HEK293 (cell line): ENCODE measurements around the gene ANKEF1.

ENCODE experiments used
- CTCF ChIA-PET: fragments of 350-600 bp; formaldehyde crosslinking; extraction: SDS; loops from one replicate; lab custom pipeline; 2021; ENCODE audit warnings: antibody characterized with exemption; lab: Yijun Ruan, JAX
- POLR2A ChIA-PET: fragments of 300-600 bp; formaldehyde crosslinking; extraction: SDS; loops from one replicate; lab custom pipeline; 2020; ENCODE audit warnings: antibody characterized with exemption, inconsistent platforms; lab: Yijun Ruan, JAX
- H3K27ac ChIP-seq: fragments of 200-500 bp; sonication (Bioruptor generic); 2 replicates; pipeline ENCODE4 v1.5.1; 2014; ENCODE audit warnings: low read depth, low read length, control low read depth, inconsistent platforms; ENCODE audit errors: extremely low read depth
- H3K36me3 ChIP-seq, 2 experiments: fragments of 200-500 bp in 1 of 2; sonication (Bioruptor generic) in 1 of 2; 1 replicate in 1 of 2; 2 replicates in 1 of 2; pipeline ENCODE4 v1.5.1; 2014 to 2017; ENCODE audit warnings: inconsistent platforms in 2 of 2, low read length in 2 of 2; ENCODE audit not compliant: control insufficient read depth in 2 of 2, insufficient read depth in 1 of 2
- H3K4me1 ChIP-seq: fragments of 200-500 bp; sonication (Bioruptor generic); 2 replicates; pipeline ENCODE4 v1.5.1; 2014; ENCODE audit warnings: mild to moderate bottlenecking, low read length, inconsistent platforms; ENCODE audit not compliant: control insufficient read depth, insufficient read depth
- H3K4me3 ChIP-seq: 2 replicates; pipeline ENCODE4 v1.5.1; 2011; ENCODE audit warnings: low read depth, mild to moderate bottlenecking, control low read depth, low read length, moderate library complexity
- H3K9me3 ChIP-seq: fragments of 200-500 bp; sonication (Bioruptor generic); 2 replicates; pipeline ENCODE4 v1.5.1; 2014; ENCODE audit warnings: low read depth, low read length, inconsistent platforms; ENCODE audit not compliant: control insufficient read depth, insufficient read depth
- AEBP2 ChIP-seq: fragments of 450-650 bp; formaldehyde crosslinking; IDR thresholded peaks from 2 replicates; pipeline ENCODE4 v1.5.1; 2016; ENCODE audit warnings: missing biosample characterization, missing genetic modification characterization, borderline replicate concordance
- GLI2 ChIP-seq: fragments of 450-650 bp; formaldehyde crosslinking; IDR thresholded peaks from 2 replicates; pipeline ENCODE4; 2017; ENCODE audit warnings: missing biosample characterization, missing genetic modification characterization, low read depth, borderline replicate concordance
- KLF1 ChIP-seq: fragments of 450-650 bp; formaldehyde crosslinking; IDR thresholded peaks from 2 replicates; pipeline ENCODE4 v1.5.1; 2016; ENCODE audit warnings: missing biosample characterization, missing genetic modification characterization
- SP3 ChIP-seq: fragments of 450-650 bp; formaldehyde crosslinking; IDR thresholded peaks from 2 replicates; pipeline ENCODE4 v1.5.1; 2016; ENCODE audit warnings: missing biosample characterization, missing genetic modification characterization
- ZBTB10 ChIP-seq: fragments of 450-650 bp; formaldehyde crosslinking; IDR thresholded peaks from 2 replicates; pipeline ENCODE4 v1.5.1; 2016; ENCODE audit warnings: missing biosample characterization, missing genetic modification characterization
- ZNF138 ChIP-seq: fragments of 450-650 bp; formaldehyde crosslinking; IDR thresholded peaks from 2 replicates; pipeline ENCODE4 v1.5.1; 2016; ENCODE audit warnings: missing biosample characterization, missing genetic modification characterization, borderline replicate concordance
- ZNF175 ChIP-seq: fragments of 450-650 bp; formaldehyde crosslinking; IDR thresholded peaks from 2 replicates; pipeline ENCODE4 v1.5.1; 2016; ENCODE audit warnings: missing biosample characterization, missing genetic modification characterization
- ZNF221 ChIP-seq: fragments of 450-650 bp; formaldehyde crosslinking; IDR thresholded peaks from 2 replicates; pipeline ENCODE4 v1.5.1; 2017; ENCODE audit warnings: missing biosample characterization, missing genetic modification characterization, borderline replicate concordance
- ZNF335 ChIP-seq: fragments of 450-650 bp; formaldehyde crosslinking; conservative IDR thresholded peaks from 2 replicates; pipeline ENCODE4 v1.5.1; 2016; ENCODE audit warnings: missing biosample characterization, missing genetic modification characterization
- ZNF423 ChIP-seq: fragments of 450-650 bp; formaldehyde crosslinking; IDR thresholded peaks from 2 replicates; pipeline ENCODE4 v1.5.1; 2016; ENCODE audit warnings: missing biosample characterization, missing genetic modification characterization
- ZNF449 ChIP-seq: fragments of 450-650 bp; formaldehyde crosslinking; IDR thresholded peaks from 2 replicates; pipeline ENCODE4 v1.5.1; 2017; ENCODE audit warnings: missing biosample characterization, mild to moderate bottlenecking, missing genetic modification characterization, moderate library complexity
- ZNF473 ChIP-seq: fragments of 450-650 bp; formaldehyde crosslinking; IDR thresholded peaks from 2 replicates; pipeline ENCODE4 v1.5.1; 2017; ENCODE audit warnings: missing biosample characterization, missing genetic modification characterization
- ZNF529 ChIP-seq: fragments of 450-650 bp; formaldehyde crosslinking; IDR thresholded peaks from 2 replicates; pipeline ENCODE4 v1.5.1; 2017; ENCODE audit warnings: missing genetic modification characterization, missing biosample characterization; ENCODE audit not compliant: insufficient replicate concordance
- ZNF544 ChIP-seq: fragments of 450-650 bp; formaldehyde crosslinking; IDR thresholded peaks from 2 replicates; pipeline ENCODE4 v1.5.0; 2017; ENCODE audit warnings: missing biosample characterization, missing genetic modification characterization
- ZNF654 ChIP-seq: fragments of 450-650 bp; formaldehyde crosslinking; IDR thresholded peaks from 2 replicates; pipeline ENCODE4 v1.5.1; 2016; ENCODE audit warnings: low read depth, missing biosample characterization, missing genetic modification characterization
- ZNF785 ChIP-seq: fragments of 450-650 bp; formaldehyde crosslinking; IDR thresholded peaks from 2 replicates; pipeline ENCODE4 v1.5.1; 2016; ENCODE audit warnings: missing biosample characterization, missing genetic modification characterization
- ZXDB ChIP-seq: fragments of 450-650 bp; formaldehyde crosslinking; IDR thresholded peaks from 2 replicates; pipeline ENCODE4 v1.5.1; 2016; ENCODE audit warnings: missing biosample characterization, missing genetic modification characterization

ANKEF1 gene

DNA sequence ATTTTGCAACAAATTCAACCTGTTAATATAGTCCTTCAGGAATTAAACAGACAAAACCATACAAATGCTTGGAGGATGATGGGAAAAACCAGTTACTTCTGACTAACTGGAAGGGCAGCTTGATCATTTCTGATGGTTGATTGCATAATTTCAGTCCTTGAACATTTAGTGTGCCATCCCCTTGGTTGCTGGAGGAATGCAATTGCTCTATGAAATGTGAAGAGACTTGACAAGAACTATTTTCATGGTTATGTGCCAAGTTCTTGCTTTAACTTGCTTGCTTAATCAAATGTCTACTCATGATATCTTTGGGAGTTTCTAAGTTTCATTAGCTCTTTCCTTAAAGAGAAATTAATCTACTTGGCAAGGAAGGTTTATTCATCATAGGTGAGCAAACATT lies 45.2 kb downstream of the ANKEF1 start:
- TF ChIP-seq ZNF423 (tag by site-specific recombination), result no peak
- no peak for TF ChIP-seq ZNF449 (tag by site-specific recombination)
- TF ChIP-seq KLF1 (tag by site-specific recombination), result no peak
- no peaks in the 10 kb centered on the region for H3K4me1 ChIP-seq
- POLR2A ChIA-PET, result interaction anchor here (0.6 kb wide), 1 partner anchor 1328 kb away, joined by 5 read pairs; no protein-coding TSS in a partner anchor
- CTCF ChIA-PET, result interaction anchor here (0.6 to 4.2 kb wide), 4 partner anchors 11 to 102 kb away, joined by 3 to 46 read pairs (median 8); no protein-coding TSS in a partner anchor
- no peaks in the 10 kb centered on the region for H3K36me3 ChIP-seq
- no peak overlapping the region for H3K27ac ChIP-seq
- no peaks in the 10 kb centered on the region for H3K9me3 ChIP-seq
- H3K4me3 ChIP-seq, result no peak overlapping the region

DNA sequence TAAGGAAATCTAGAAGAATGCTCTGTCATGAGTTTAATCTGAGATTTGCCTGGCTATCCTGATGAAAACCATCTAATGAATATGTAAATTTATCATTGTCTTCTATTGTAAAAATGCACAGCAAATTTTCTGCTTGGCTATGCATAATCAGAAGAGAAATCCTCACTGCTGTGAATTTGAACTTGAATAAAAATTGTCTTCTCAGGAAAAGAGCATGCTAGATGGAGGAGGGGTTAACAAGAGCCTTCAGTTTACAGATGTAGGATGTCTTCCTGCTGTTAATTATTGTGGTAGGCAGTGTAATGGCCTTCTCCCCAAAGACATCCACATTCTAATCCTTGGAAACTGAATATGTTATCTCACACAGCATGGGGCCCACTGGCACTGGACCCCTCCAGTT lies 45.8 kb downstream of the ANKEF1 start:
- CTCF ChIA-PET, result no interaction called here
- POLR2A ChIA-PET, result interaction anchor here (0.6 kb wide), 1 partner anchor 1328 kb away, joined by 5 read pairs; no protein-coding TSS in a partner anchor
- no peaks in the 10 kb centered on the region for H3K9me3 ChIP-seq
- TF ChIP-seq ZNF529 (no peak), ZNF175 (tag by site-specific recombination) (no peak), AEBP2 (no peak), SP3 (tag by site-specific recombination) (no peak), ZNF221 (tag by site-specific recombination) (no peak), ZNF785 (no peak), ZXDB (no peak)
- TF ChIP-seq, all 188 proteins: peak for 0
- H3K4me1 ChIP-seq, result peaks cover under 1% of the 10 kb centered on the region; the same call in 1 of the 2 replicates
- H3K4me3 ChIP-seq, result no peak overlapping the region
- H3K27ac ChIP-seq, result no peak overlapping the region
- no peaks in the 10 kb centered on the region for H3K36me3 ChIP-seq

DNA sequence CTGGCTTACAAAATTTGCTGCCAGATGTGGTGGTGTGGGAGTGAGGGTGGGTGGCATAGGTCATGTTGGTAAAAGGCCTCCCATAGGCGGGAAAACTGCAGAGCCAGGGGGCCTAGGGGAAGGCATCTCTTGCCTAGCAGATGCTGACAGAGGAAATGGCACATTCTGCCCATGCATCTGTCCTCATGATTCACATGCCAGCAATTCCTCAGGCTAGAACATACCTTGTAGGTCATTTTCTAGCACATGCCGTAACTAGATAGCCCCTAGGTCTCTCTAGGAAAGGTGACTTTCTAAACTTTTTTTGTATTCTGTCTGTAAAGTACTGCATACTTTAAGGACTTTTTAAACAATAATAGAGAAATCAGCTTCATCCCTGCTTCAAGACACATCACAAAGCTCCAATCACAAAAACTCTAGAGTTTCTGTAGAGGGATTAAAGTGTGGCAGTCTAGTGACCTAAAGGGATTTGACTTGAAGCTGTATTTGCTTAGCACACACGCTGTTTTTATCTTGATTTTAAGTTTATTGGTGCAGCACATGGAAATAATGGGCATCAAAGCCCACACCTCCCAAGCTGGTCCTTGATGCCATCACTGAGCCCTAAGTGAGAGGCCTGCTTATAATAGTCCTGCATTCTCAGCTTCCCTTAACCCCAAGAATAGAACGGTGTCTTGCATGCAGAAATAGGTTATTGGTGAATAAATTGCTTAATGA lies 55.2 kb downstream of the ANKEF1 start:
- peaks cover 8% of the 10 kb centered on the region for H3K4me1 ChIP-seq
- CTCF ChIA-PET, result interaction anchor here (0.7 to 6.1 kb wide), 38 partner anchors 8 to 1449 kb away, joined by 3 to 126 read pairs (median 4); partner anchors contain the start of gene MKKS
- no peak overlapping the region for H3K27ac ChIP-seq
- peak; percentile 37; the same call in 1 of the 2 replicates for TF ChIP-seq ZNF335
- TF ChIP-seq GLI2, result no peak
- TF ChIP-seq ZNF544 (tag by site-specific recombination), result no peak
- POLR2A ChIA-PET, result no interaction called here
- no peaks in the 10 kb centered on the region for H3K9me3 ChIP-seq
- H3K36me3 ChIP-seq, result no peaks in the 10 kb centered on the region
- no peak overlapping the region for H3K4me3 ChIP-seq

GRCh38 chr20:10090588-10091166 lies 55.9 kb downstream of the ANKEF1 start:
- peaks cover 6% of the 10 kb centered on the region for H3K4me1 ChIP-seq
- TF ChIP-seq GLI2 (no peak), ZNF473 (tag by site-specific recombination) (no peak), ZNF138 (no peak), ZNF654 (tag by site-specific recombination) (peak; percentile 69), ZBTB10 (tag by site-specific recombination) (no peak)
- no peaks in the 10 kb centered on the region for H3K36me3 ChIP-seq
- H3K9me3 ChIP-seq, result no peaks in the 10 kb centered on the region
- no peak overlapping the region for H3K4me3 ChIP-seq
- H3K27ac ChIP-seq, result no peak overlapping the region
- ChIA-PET CTCF (interaction anchor here (0.6 to 6.1 kb wide), 44 partner anchors 8 to 1448 kb away, joined by 3 to 126 read pairs (median 4); partner anchors contain the start of gene MKKS), POLR2A (no interaction called here)
